ENCODE results near the gene GRIK3.

GRCh38 chr1:36807262-36807661 is 227.1 kb downstream of the GRIK3 start:
- TF ChIP-seq CTCF (IDR thresholded peaks at IDR 0.05) = no peak
- TF ChIP-seq POLR2A (IDR thresholded peaks at IDR 0.05) = no peak

Data from right lobe of liver (tissue), 4 donors.